ENCODE data around the gene FGF2.

- no peak for TF ChIP-seq CTCF (conservative IDR thresholded peaks at IDR 0.05)
- no peak for TF ChIP-seq EZH2 (IDR thresholded peaks at IDR 0.05; ENCODE audit: low read depth)
Measured at GRCh38 chr4:122787940-122788339, 38.7 kb upstream of the FGF2 start.

Measured in PC-9 (cell line).